T-helper 1 cell treated with Interleukin-12 subunit alpha and Interleukin-12 subunit beta and Interleukin-4 antibody, amounts not matched to agents 30 μg/mL and 1 μg/mL, for 36 hours (primary cell): ENCODE data around the gene DOCK4.

ENCODE experiments used
- H3K27ac Mint-ChIP-seq: one replicate; pipeline ENCODE4 v1.8.0; 2021; ENCODE audit warnings: mild to moderate bottlenecking, mixed read lengths
- H3K27me3 Mint-ChIP-seq: one replicate; pipeline ENCODE4 v1.8.0; 2021; ENCODE audit warnings: low read depth, mixed read lengths
- H3K36me3 Mint-ChIP-seq: one replicate; pipeline ENCODE4 v1.8.0; 2021; ENCODE audit warnings: low read depth, mixed read lengths
- H3K4me1 Mint-ChIP-seq: one replicate; pipeline ENCODE4 v1.8.0; 2021; ENCODE audit warnings: low read depth, mixed read lengths
- H3K4me3 Mint-ChIP-seq: one replicate; pipeline ENCODE4 v1.8.0; 2021; ENCODE audit warnings: mild to moderate bottlenecking, moderate library complexity, mixed read lengths
- H3K9me3 Mint-ChIP-seq: one replicate; pipeline ENCODE4 v1.8.0; 2021; ENCODE audit warnings: mixed read lengths

DOCK4 gene

GRCh38 chr7:112058686-112059085 lies 147.5 kb downstream of the DOCK4 start:
- H3K36me3 Mint-ChIP-seq = no peaks in the 10 kb centered on the region
- no peak overlapping the region for H3K4me3 Mint-ChIP-seq
- H3K27me3 Mint-ChIP-seq = no peaks in the 10 kb centered on the region
- no peak overlapping the region for H3K27ac Mint-ChIP-seq
- no peaks in the 10 kb centered on the region for H3K9me3 Mint-ChIP-seq
- H3K4me1 Mint-ChIP-seq = peaks cover 2% of the 10 kb centered on the region

GRCh38 chr7:112056409-112056808 lies 149.8 kb downstream of the DOCK4 start:
- H3K36me3 Mint-ChIP-seq = no peaks in the 10 kb centered on the region
- peaks cover 4% of the 10 kb centered on the region for H3K27me3 Mint-ChIP-seq
- peaks cover 2% of the 10 kb centered on the region for H3K4me1 Mint-ChIP-seq
- no peaks in the 10 kb centered on the region for H3K9me3 Mint-ChIP-seq
- H3K27ac Mint-ChIP-seq = no peak overlapping the region
- H3K4me3 Mint-ChIP-seq = no peak overlapping the region

GRCh38 chr7:112053737-112054069 lies 152.5 kb downstream of the DOCK4 start:
- peaks cover 2% of the 10 kb centered on the region for H3K4me1 Mint-ChIP-seq
- no peak overlapping the region for H3K4me3 Mint-ChIP-seq
- peaks cover 7% of the 10 kb centered on the region for H3K27me3 Mint-ChIP-seq
- no peak overlapping the region for H3K27ac Mint-ChIP-seq
- no peaks in the 10 kb centered on the region for H3K36me3 Mint-ChIP-seq
- H3K9me3 Mint-ChIP-seq = no peaks in the 10 kb centered on the region

GRCh38 chr7:112052993-112053736 lies 153.0 kb downstream of the DOCK4 start:
- Mint-ChIP-seq H3K36me3 (no peaks in the 10 kb centered on the region), H3K4me3 (no peak overlapping the region), H3K27me3 (peaks cover 7% of the 10 kb centered on the region), H3K27ac (no peak overlapping the region), H3K9me3 (no peaks in the 10 kb centered on the region), H3K4me1 (peaks cover 2% of the 10 kb centered on the region)

GRCh38 chr7:112052498-112052897 lies 153.7 kb downstream of the DOCK4 start:
- Mint-ChIP-seq H3K4me1 (peaks cover 2% of the 10 kb centered on the region), H3K27ac (no peak overlapping the region), H3K27me3 (peaks cover 7% of the 10 kb centered on the region), H3K4me3 (no peak overlapping the region), H3K9me3 (no peaks in the 10 kb centered on the region), H3K36me3 (no peaks in the 10 kb centered on the region)

- Mint-ChIP-seq H3K27ac (no peak overlapping the region), H3K36me3 (no peaks in the 10 kb centered on the region), H3K9me3 (no peaks in the 10 kb centered on the region), H3K27me3 (peaks cover 10% of the 10 kb centered on the region), H3K4me3 (no peak overlapping the region), H3K4me1 (no peaks in the 10 kb centered on the region)
Measured at GRCh38 chr7:112050250-112050881, 155.8 kb downstream of the DOCK4 start.

GRCh38 chr7:112049555-112050249 lies 156.5 kb downstream of the DOCK4 start:
- H3K27ac Mint-ChIP-seq = no peak overlapping the region
- peaks cover 12% of the 10 kb centered on the region for H3K27me3 Mint-ChIP-seq
- no peak overlapping the region for H3K4me3 Mint-ChIP-seq
- no peaks in the 10 kb centered on the region for H3K9me3 Mint-ChIP-seq
- H3K4me1 Mint-ChIP-seq = no peaks in the 10 kb centered on the region
- H3K36me3 Mint-ChIP-seq = no peaks in the 10 kb centered on the region

GRCh38 chr7:112047421-112047820 lies 158.8 kb downstream of the DOCK4 start:
- Mint-ChIP-seq H3K27me3 (peaks cover 8% of the 10 kb centered on the region), H3K4me1 (no peaks in the 10 kb centered on the region), H3K36me3 (no peaks in the 10 kb centered on the region), H3K27ac (no peak overlapping the region), H3K9me3 (no peaks in the 10 kb centered on the region), H3K4me3 (no peak overlapping the region)

- no peaks in the 10 kb centered on the region for H3K36me3 Mint-ChIP-seq
- no peaks in the 10 kb centered on the region for H3K4me1 Mint-ChIP-seq
- H3K27me3 Mint-ChIP-seq = peaks cover 6% of the 10 kb centered on the region
- no peak overlapping the region for H3K27ac Mint-ChIP-seq
- H3K9me3 Mint-ChIP-seq = no peaks in the 10 kb centered on the region
- H3K4me3 Mint-ChIP-seq = no peak overlapping the region
Measured at GRCh38 chr7:112045222-112045621, 161.0 kb downstream of the DOCK4 start.

DNA sequence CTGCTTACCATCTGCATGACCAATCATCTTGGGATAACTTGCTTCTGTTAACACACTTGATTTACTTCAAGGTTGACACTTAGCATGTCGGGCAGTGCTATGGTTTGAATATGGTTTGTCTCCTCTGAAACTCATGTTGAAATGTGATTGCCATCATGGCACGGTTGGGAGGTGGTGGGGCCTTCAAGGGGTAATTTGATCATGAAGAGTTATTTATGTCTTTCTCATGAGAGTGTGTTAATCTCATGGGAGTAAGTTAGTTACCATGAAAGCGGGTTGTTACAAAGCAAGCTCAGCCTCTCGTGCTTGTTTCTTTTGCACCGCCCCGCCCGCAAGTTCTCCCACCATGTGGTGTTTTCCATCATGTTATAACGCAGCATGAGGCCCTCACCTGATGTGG lies 163.6 kb downstream of the DOCK4 start:
- Mint-ChIP-seq H3K36me3 (no peaks in the 10 kb centered on the region), H3K9me3 (no peaks in the 10 kb centered on the region), H3K27ac (no peak overlapping the region), H3K4me1 (no peaks in the 10 kb centered on the region), H3K4me3 (no peak overlapping the region), H3K27me3 (peaks cover 5% of the 10 kb centered on the region)

DNA sequence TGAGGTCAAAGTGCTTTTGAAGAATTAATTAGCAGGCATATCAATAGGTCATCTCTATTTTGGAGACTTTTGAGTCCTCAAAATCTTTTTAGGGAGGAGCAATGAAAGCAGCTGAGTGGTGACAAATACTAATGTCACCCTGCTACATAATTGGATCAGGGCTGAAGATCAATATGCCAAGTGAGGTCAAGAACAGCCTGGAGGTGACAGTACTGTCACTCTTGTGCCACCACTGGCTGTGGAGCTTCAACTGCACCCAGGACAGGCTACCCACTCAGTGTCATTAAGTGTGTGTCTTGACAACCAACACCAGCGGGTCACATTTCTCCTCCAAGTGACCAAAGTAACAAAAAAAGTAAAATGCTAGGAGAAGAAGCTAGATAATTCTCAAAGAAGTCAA lies 167.8 kb downstream of the DOCK4 start:
- Mint-ChIP-seq H3K4me3 (no peak overlapping the region), H3K36me3 (no peaks in the 10 kb centered on the region), H3K27me3 (no peaks in the 10 kb centered on the region), H3K4me1 (no peaks in the 10 kb centered on the region), H3K9me3 (no peaks in the 10 kb centered on the region), H3K27ac (no peak overlapping the region)

DNA sequence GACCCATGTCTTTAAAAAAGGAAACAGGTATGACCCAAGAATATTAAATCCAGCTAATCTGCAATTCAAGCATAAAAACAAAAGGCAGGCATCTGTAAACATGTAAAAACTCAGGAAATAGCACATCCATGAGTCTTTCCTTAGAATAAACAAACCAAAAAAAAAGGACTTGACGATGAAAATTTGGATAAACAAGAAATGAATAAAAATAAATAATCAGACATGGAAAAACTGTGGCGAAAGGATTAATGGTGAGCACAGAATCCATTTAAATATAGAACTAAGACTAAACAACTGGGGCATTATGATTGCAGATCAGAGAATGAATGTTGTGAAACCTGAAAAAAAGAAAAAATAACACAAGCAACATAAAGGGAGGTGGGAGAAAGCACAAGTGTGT lies 170.1 kb downstream of the DOCK4 start:
- Mint-ChIP-seq H3K27ac (no peak overlapping the region), H3K9me3 (no peaks in the 10 kb centered on the region), H3K4me3 (no peak overlapping the region), H3K36me3 (no peaks in the 10 kb centered on the region), H3K4me1 (no peaks in the 10 kb centered on the region), H3K27me3 (no peaks in the 10 kb centered on the region)

- no peaks in the 10 kb centered on the region for H3K27me3 Mint-ChIP-seq
- no peak overlapping the region for H3K27ac Mint-ChIP-seq
- no peak overlapping the region for H3K4me3 Mint-ChIP-seq
- no peaks in the 10 kb centered on the region for H3K4me1 Mint-ChIP-seq
- no peaks in the 10 kb centered on the region for H3K36me3 Mint-ChIP-seq
- no peaks in the 10 kb centered on the region for H3K9me3 Mint-ChIP-seq
Measured at GRCh38 chr7:112031689-112032088, 174.5 kb downstream of the DOCK4 start.

- no peaks in the 10 kb centered on the region for H3K36me3 Mint-ChIP-seq
- no peak overlapping the region for H3K27ac Mint-ChIP-seq
- H3K4me1 Mint-ChIP-seq = no peaks in the 10 kb centered on the region
- no peak overlapping the region for H3K4me3 Mint-ChIP-seq
- no peaks in the 10 kb centered on the region for H3K27me3 Mint-ChIP-seq
- no peaks in the 10 kb centered on the region for H3K9me3 Mint-ChIP-seq
Measured at GRCh38 chr7:112025556-112025955, 180.6 kb downstream of the DOCK4 start.

GRCh38 chr7:112023786-112024185 lies 182.4 kb downstream of the DOCK4 start:
- Mint-ChIP-seq H3K4me1 (no peaks in the 10 kb centered on the region), H3K9me3 (no peaks in the 10 kb centered on the region), H3K36me3 (no peaks in the 10 kb centered on the region), H3K27ac (no peak overlapping the region), H3K27me3 (no peaks in the 10 kb centered on the region), H3K4me3 (no peak overlapping the region)
